ENCODE data around the gene MMAB. TPM values are rescaled to one million over a fixed set of nuclear protein-coding genes. Genes with fewer than 3 reads are reported as not detected.

MMAB gene
- total and polyA plus RNA-seq, 2 experiments from 2014 or later, result 6.7 to 26.8 TPM

- Histone ChIP-seq H4K20me1 (ENCODE audit: insufficient read depth) (no peaks in the 10 kb centered on the region), H3K4me1 (ENCODE audit: insufficient read depth) (no peaks in the 10 kb centered on the region), H3K79me2 (ENCODE audit: insufficient read depth) (no peaks in the 10 kb centered on the region), H3K9ac (no peak overlapping the region), H3K9me3 (ENCODE audit: low read depth) (no peaks in the 10 kb centered on the region), H3K36me3 (ENCODE audit: low read depth) (no peaks in the 10 kb centered on the region), H3K27me3 (replicated peaks; ENCODE audit: insufficient read depth) (peaks cover 80% of the 10 kb centered on the region), H3K4me2 (ENCODE audit: unreplicated experiment) (no peak overlapping the region), H3K27ac (no peak overlapping the region), H2AFZ (no peak overlapping the region), H3K4me3 (no peak overlapping the region), H3K9me2 (ENCODE audit: insufficient read depth) (no peaks in the 10 kb centered on the region), H3F3A (ENCODE audit: insufficient read depth) (peaks cover 5% of the 10 kb centered on the region; the same call in 1 of the 2 replicates)
- 50 to 51% methylated on average over 5 of the region's 5 CpGs for WGBS, 2 experiments (ENCODE audit: low coverage in 1 of 2, low lambda C conversion rate in 2 of 2, missing lambda C conversion rate in 2 of 2)
- in situ Hi-C loops (cut with MboI), result no loop called here
- TF ChIP-seq EZH2 (IDR thresholded peaks at IDR 0.05; ENCODE audit: insufficient read depth, poor library complexity, severe bottlenecking) (no peak), EZH2phosphoT487 (IDR thresholded peaks at IDR 0.05; ENCODE audit: insufficient read depth, low read depth) (no peak)
- DNase-seq, result no peak
Measured at GRCh38 chr12:109618082-109618481, 44.8 kb upstream of the MMAB start.

- Histone ChIP-seq H3K9me3 (ENCODE audit: low read depth) (no peaks in the 10 kb centered on the region), H3K27me3 (replicated peaks; ENCODE audit: insufficient read depth) (peaks cover 83% of the 10 kb centered on the region), H3K9me2 (ENCODE audit: insufficient read depth) (no peaks in the 10 kb centered on the region), H3K79me2 (ENCODE audit: insufficient read depth) (no peaks in the 10 kb centered on the region), H3K4me1 (ENCODE audit: insufficient read depth) (no peaks in the 10 kb centered on the region), H3K4me3 (no peak overlapping the region), H3K36me3 (ENCODE audit: low read depth) (no peaks in the 10 kb centered on the region), H3F3A (ENCODE audit: insufficient read depth) (peaks cover 5% of the 10 kb centered on the region; the same call in 1 of the 2 replicates), H3K27ac (no peak overlapping the region), H3K9ac (no peak overlapping the region), H3K4me2 (ENCODE audit: unreplicated experiment) (no peak overlapping the region), H2AFZ (no peak overlapping the region), H4K20me1 (ENCODE audit: insufficient read depth) (no peaks in the 10 kb centered on the region)
- no peak for DNase-seq
- in situ Hi-C loops (cut with MboI), result no loop called here
- 47 to 50% methylated on average over 10 of the region's 10 CpGs for WGBS, 2 experiments (ENCODE audit: low coverage in 1 of 2, low lambda C conversion rate in 2 of 2, missing lambda C conversion rate in 2 of 2)
- no peak for TF ChIP-seq EZH2 (IDR thresholded peaks at IDR 0.05; ENCODE audit: insufficient read depth, poor library complexity, severe bottlenecking)
- no peak for TF ChIP-seq EZH2phosphoT487 (IDR thresholded peaks at IDR 0.05; ENCODE audit: insufficient read depth, low read depth)
Measured at GRCh38 chr12:109617491-109617890, 44.2 kb upstream of the MMAB start.

DNA sequence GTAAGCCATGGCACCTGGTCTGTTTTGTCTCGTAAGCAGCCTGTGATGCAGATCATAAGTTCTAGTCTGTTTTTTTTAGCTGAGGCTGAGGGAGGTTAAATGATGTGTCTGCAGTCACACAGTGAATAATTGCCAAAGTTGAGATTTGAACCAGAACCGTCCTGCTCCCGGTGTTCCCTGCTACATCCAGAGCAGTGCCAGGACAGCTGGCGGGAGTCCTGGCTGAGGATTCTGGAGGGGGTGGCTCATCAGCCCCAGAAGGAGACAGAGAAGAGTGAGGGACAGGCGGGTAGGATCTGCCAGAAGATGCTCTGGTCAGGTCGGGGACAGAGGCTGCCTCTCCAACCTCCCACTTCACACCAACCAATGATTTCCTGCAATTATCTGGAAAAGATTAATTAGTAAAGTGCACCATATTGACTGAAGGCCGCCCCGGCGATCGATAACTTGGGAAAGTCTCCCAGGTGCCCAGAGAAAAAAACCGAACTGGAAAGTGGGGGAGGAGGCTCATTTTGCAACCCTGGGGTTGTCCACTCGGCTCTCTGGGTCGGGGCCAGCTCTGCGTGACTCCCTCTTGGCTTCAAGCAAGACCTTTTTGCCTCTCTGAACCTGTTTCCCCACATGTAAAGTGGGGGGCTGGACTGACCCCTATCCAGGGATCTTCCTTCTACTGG is 42.4 kb upstream of the MMAB start:
- DNase-seq, result no peak
- no peaks in the 10 kb centered on the region for H3K79me2 ChIP-seq (ENCODE audit: insufficient read depth)
- no peaks in the 10 kb centered on the region for H3K36me3 ChIP-seq (ENCODE audit: low read depth)
- in situ Hi-C loops (cut with MboI), result no loop called here
- H3K9ac ChIP-seq, result no peak overlapping the region
- no peak overlapping the region for H3K4me2 ChIP-seq (ENCODE audit: unreplicated experiment)
- no peaks in the 10 kb centered on the region for H4K20me1 ChIP-seq (ENCODE audit: insufficient read depth)
- H3K9me3 ChIP-seq (ENCODE audit: low read depth), result no peaks in the 10 kb centered on the region
- no peaks in the 10 kb centered on the region for H3F3A ChIP-seq (ENCODE audit: insufficient read depth)
- no peaks in the 10 kb centered on the region for H3K4me1 ChIP-seq (ENCODE audit: insufficient read depth)
- no peak for TF ChIP-seq EZH2phosphoT487 (IDR thresholded peaks at IDR 0.05; ENCODE audit: insufficient read depth, low read depth)
- no peak for TF ChIP-seq EZH2 (IDR thresholded peaks at IDR 0.05; ENCODE audit: insufficient read depth, poor library complexity, severe bottlenecking)
- no peak overlapping the region for H3K27ac ChIP-seq
- no peak overlapping the region for H2AFZ ChIP-seq
- 14 to 16% methylated on average over 14 of the region's 14 CpGs for WGBS, 2 experiments (ENCODE audit: low coverage in 1 of 2, low lambda C conversion rate in 2 of 2, missing lambda C conversion rate in 2 of 2)
- H3K27me3 ChIP-seq (replicated peaks; ENCODE audit: insufficient read depth), result peaks cover 69% of the 10 kb centered on the region
- H3K4me3 ChIP-seq, result no peak overlapping the region
- no peaks in the 10 kb centered on the region for H3K9me2 ChIP-seq (ENCODE audit: insufficient read depth)

DNA sequence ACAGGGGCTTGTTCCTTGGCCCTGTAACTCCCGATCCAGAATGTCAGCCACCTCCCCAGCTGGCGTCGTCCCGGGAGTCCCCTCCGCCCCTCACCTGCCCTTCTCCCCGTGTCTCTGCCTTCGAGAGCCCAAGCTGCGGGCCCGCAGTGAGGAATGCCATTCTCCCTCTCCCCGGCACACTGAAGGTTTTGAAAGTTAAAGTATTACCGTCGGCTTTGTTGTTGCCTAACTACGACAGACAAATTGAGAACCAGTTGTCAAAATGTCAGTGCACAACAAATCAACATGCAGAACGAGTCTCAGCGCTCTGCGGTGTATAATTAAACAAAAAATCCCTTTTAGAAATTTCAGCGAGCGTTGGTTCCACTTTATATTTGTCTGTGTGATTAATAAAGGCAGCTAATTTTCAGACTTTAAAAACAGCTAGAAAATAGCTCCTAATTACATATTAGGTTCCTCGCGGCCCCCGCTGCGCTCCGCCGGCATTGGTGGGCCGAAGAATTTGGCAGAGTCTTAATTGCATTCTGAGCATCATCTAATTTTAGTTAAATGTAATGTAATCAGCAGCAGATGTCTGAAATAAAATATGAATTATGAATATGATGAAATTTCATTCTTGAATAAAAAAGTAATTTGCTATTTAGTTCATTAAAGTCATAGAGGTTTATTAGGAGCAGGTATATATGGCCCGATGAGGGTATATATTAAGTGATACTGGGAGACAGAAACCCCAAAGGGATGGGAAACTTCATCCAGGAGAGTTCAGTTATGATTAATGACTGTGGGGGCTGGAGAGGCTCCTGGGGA is 40.5 kb upstream of the MMAB start:
- in situ Hi-C loops (cut with MboI), result no loop called here

More for the DNA sequence above, 40.5 kb upstream of the MMAB start:
- WGBS, 2 experiments (ENCODE audit: low coverage in 1 of 2, low lambda C conversion rate in 2 of 2, missing lambda C conversion rate in 2 of 2), result 4 to 7% methylated on average over 23 to 26 of the region's 26 CpGs
- H3K9ac ChIP-seq, result no peak overlapping the region
- TF ChIP-seq EZH2phosphoT487 (IDR thresholded peaks at IDR 0.05; ENCODE audit: insufficient read depth, low read depth) (0 out of 2 replicates have a peak, but pooled peaks have one; percentile 49), EZH2 (IDR thresholded peaks at IDR 0.05; ENCODE audit: insufficient read depth, poor library complexity, severe bottlenecking) (peak; percentile 95)
- H3K9me2 ChIP-seq (ENCODE audit: insufficient read depth), result no peaks in the 10 kb centered on the region
- no peaks in the 10 kb centered on the region for H3K4me1 ChIP-seq (ENCODE audit: insufficient read depth)
- no peak overlapping the region for H3K4me3 ChIP-seq
- no peak overlapping the region for H3K27ac ChIP-seq
- no peaks in the 10 kb centered on the region for H3K79me2 ChIP-seq (ENCODE audit: insufficient read depth)
- no peak overlapping the region for H3K4me2 ChIP-seq (ENCODE audit: unreplicated experiment)
- H2AFZ ChIP-seq, result no peak overlapping the region
- no peaks in the 10 kb centered on the region for H3K9me3 ChIP-seq (ENCODE audit: low read depth)
- H4K20me1 ChIP-seq (ENCODE audit: insufficient read depth), result no peaks in the 10 kb centered on the region
- peaks cover 52% of the 10 kb centered on the region for H3K27me3 ChIP-seq (replicated peaks; ENCODE audit: insufficient read depth)
- no peak for DNase-seq
- H3K36me3 ChIP-seq (ENCODE audit: low read depth), result no peaks in the 10 kb centered on the region
- no peaks in the 10 kb centered on the region for H3F3A ChIP-seq (ENCODE audit: insufficient read depth)

All from GM23248 (cell line).